ENCODE measurements around the gene NDP. TPM values are rescaled to one million over a fixed set of nuclear protein-coding genes. Genes with fewer than 3 reads are reported as not detected.

NDP gene
- polyA plus RNA-seq (ENCODE audit: insufficient read length in 3 of 3) = 1 to 10 TPM; 2.3 to 3.6 (median 2.9) TPM

DNA sequence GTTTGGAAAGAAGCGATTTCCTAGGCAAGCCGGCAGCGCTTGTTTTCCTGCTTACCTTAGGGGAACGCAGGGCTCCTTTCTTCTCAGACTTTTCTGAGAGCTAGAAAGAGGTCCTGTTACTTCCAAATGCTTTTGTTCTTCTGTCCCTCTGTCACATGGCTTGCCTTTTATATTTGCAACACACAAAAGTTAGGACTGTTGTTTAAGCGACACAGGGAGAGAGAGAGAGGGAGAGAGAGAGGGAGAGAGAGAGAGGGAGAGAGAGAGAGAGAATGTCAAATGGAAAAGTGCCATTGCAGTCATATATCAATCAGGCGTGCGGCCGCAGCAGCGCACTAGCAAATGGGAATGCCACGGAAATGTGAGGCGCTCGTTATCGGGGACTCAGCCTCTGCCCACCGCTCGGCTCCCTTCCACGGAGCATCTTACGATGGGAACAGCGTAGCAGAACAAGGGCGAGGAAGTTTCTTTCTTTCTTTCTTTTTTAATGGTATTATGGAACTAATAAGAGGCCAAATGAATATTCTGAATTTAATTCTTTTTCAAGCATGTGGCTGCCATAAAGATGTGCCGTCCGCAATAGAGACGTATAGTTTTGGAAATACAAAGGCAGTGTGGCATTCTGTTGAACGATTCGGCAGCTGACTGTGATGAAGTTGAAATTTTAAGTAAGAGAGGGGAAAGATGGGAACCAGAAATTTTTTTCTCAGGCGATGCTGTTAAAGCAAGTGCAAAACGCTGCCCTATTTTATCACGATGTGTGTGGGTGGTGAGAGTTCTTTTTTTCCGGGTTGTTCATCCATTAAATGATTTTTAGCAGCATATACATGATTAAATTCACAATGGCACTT lies at the start of gene NDP:
Gene NDP, minus strand, starts transcription at position 142 of the 851 bp plus-strand sequence. CDS start 14,745 bp downstream, outside the sequence.
- no peak for DNase-seq (ENCODE audit: low read depth in 3 of 3, low spot score in 2 of 3)

- no peak for DNase-seq (ENCODE audit: low read depth in 3 of 3, low spot score in 2 of 3)
These were observed 49.8 kb upstream of the NDP start for GRCh38 chrX:44022964-44023363.

GRCh38 chrX:44020693-44021092 lies 47.5 kb upstream of the NDP start:
- DNase-seq (ENCODE audit: low read depth in 3 of 3, low spot score in 2 of 3) = no peak

GRCh38 chrX:44019911-44020310 lies 46.7 kb upstream of the NDP start:
- DNase-seq (ENCODE audit: low read depth in 3 of 3, low spot score in 2 of 3) = no peak

GRCh38 chrX:44017676-44018075 lies 44.5 kb upstream of the NDP start:
- no peak for DNase-seq (ENCODE audit: low read depth in 3 of 3, low spot score in 2 of 3)

DNA sequence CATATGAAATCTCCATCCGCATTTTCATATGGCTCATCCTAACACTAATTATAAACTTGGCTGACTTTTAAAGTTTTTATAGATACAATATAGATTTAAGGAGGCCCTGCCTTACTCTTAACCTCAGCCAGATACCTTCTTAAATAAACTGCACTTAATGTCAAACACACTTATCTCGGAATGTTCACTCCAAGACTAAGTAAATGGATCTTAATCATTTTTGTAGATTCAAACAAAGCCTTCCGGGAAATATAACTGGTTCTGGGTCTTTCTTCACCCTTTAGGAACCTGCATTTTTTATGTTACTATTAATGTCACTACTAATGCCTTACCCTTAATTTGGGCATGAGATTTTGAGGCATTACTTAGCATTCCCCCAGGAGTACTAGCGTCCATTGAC lies 43.7 kb upstream of the NDP start:
- no peak for DNase-seq (ENCODE audit: low read depth in 3 of 3, low spot score in 2 of 3)

DNA sequence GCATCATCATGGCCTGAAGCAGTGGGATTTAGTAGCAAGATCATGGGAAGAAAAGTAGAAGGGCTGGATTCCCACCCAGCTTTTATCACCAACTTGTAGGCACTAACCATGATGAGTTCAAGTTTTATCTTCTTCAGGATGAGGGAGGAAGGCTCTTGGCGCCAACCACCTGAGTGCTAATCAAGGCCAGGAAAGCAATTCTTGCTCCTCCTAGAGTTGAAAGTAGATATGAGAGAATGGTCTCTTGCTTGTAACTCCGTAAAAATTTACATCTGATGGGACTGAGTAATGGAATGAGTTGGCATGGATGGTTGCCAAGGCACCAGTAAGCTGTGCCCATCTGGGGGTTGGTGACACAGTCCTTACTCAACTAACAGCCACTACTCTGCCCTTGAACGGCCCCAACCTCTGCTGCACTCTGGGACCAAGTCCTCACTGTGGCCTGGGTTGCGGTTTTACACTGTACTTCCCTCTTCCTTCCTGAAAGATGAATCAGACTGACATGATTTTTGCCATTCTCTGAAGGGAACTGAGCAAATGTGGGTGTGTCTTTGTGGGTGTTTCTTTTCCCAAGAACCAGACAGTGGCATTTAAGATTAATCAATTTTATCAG lies 39.4 kb upstream of the NDP start:
- no peak for DNase-seq (ENCODE audit: low read depth in 3 of 3, low spot score in 2 of 3)

- no peak for DNase-seq (ENCODE audit: low read depth in 3 of 3, low spot score in 2 of 3)
These were observed 38.3 kb upstream of the NDP start for GRCh38 chrX:44011506-44011905.

- DNase-seq (ENCODE audit: low read depth in 3 of 3, low spot score in 2 of 3) = no peak
These were observed 37.4 kb upstream of the NDP start for GRCh38 chrX:44010626-44011025.

- no peak for DNase-seq (ENCODE audit: low read depth in 3 of 3, low spot score in 2 of 3)
These were observed 32.9 kb upstream of the NDP start for GRCh38 chrX:44006081-44006480.

DNA sequence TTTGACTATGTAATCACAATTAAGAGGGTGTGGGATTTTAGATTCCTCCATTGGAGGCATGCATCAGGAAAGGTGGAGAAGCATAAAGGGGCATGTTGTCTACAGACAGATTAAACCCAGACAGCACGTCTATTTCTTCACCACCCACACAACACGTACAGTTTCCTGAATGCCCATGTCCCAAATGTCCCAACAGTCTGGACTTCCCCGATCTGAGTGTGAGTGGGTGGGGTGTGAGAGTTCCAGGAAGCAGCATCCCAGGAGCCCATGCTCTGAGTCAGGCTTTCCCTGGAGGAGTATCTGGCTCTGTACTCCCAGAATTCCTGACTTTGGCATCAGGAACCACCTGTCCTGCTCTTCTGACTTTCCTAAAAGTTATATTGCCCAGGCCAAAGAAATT lies 30.8 kb upstream of the NDP start:
- no peak for DNase-seq (ENCODE audit: low read depth in 3 of 3, low spot score in 2 of 3)

- DNase-seq (ENCODE audit: low read depth in 3 of 3, low spot score in 2 of 3) = no peak
These were observed 29.4 kb upstream of the NDP start for GRCh38 chrX:44002567-44002966.

DNA sequence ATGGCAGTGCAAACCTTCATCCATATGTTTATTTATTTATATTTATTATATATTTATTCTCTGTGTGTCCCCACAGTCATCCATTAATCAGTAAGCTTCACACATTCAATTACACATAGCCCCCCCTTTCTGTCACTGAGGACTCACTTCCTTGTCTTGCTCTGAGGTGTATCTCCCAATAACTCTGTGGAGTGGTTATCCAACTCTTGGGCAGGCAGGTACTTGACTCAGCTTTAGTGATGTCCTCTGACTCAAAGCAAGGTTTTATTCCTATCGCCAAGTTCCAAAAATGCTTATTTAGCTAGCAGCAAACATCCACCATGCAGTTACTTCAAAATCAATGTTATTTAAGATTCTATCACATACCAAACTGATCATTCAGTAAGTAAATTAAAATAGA lies 25.2 kb upstream of the NDP start:
- DNase-seq (ENCODE audit: low read depth in 3 of 3, low spot score in 2 of 3) = no peak

GRCh38 chrX:43996491-43996890 lies 23.3 kb upstream of the NDP start:
- no peak for DNase-seq (ENCODE audit: low read depth in 3 of 3, low spot score in 2 of 3)

GRCh38 chrX:43986083-43986482 lies 12.9 kb upstream of the NDP start:
- no peak for DNase-seq (ENCODE audit: low read depth in 3 of 3, low spot score in 2 of 3)

- DNase-seq (ENCODE audit: low read depth in 3 of 3, low spot score in 2 of 3) = no peak
These were observed 12.3 kb upstream of the NDP start for GRCh38 chrX:43985511-43985910.

- no peak for DNase-seq (ENCODE audit: low read depth in 3 of 3, low spot score in 2 of 3)
These were observed 5.0 kb upstream of the NDP start for GRCh38 chrX:43978226-43978625.

- DNase-seq (ENCODE audit: low read depth in 3 of 3, low spot score in 2 of 3) = no peak
These were observed 3.0 kb upstream of the NDP start for GRCh38 chrX:43976205-43976604.

DNA sequence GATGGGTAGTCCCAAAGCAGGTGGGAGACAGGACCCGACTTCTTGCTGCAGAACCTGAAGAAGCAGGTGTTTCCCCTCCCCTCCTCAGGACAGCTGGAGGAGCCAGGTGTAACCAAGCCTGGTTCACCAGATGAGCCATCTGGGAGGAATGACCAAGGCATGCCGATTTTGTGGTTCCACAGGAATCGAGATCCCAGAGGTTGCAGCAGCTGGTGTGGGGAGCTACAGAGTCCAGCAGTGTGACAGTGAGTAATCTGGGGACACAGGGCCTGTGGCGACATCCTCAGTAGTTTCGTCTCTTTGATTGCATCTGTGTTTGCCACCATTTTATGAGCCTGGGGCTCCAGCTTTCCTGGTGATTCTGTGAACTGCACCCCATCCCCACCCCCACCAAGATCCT lies 2.6 kb upstream of the NDP start:
- DNase-seq (ENCODE audit: low read depth in 3 of 3, low spot score in 2 of 3) = no peak

GRCh38 chrX:43974741-43975465 lies 1.7 kb upstream of the NDP start:
- no peak for DNase-seq (ENCODE audit: low read depth in 3 of 3, low spot score in 2 of 3)

- DNase-seq (ENCODE audit: low read depth in 3 of 3, low spot score in 2 of 3) = no peak
These were observed 898 bp upstream of the NDP start for GRCh38 chrX:43974100-43974475.
